HG02610 (cell line): ENCODE data around the gene MMP21.
A peak's percentile ranks its signal among the peaks of the same experiment; 100 is the strongest.

ENCODE experiments used
- ATAC-seq: cut with Tn5 transposase; IDR thresholded peaks from one replicate; pipeline ENCODE4 v1.9.1; 2021; ENCODE audit warnings: mild to moderate bottlenecking, moderate library complexity; ENCODE audit not compliant: unreplicated experiment

Gene MMP21

GRCh38 chr10:125765835-125766234 lies 9.8 kb downstream of the MMP21 start:
- no peak for ATAC-seq

- no peak for ATAC-seq
Measured at GRCh38 chr10:125762692-125763648, 12.7 kb downstream of the MMP21 start.

GRCh38 chr10:125761961-125762360 lies 13.7 kb downstream of the MMP21 start:
- ATAC-seq = no peak

GRCh38 chr10:125757742-125758141 lies 17.9 kb downstream of the MMP21 start:
- ATAC-seq = no peak

GRCh38 chr10:125756853-125757487 lies 18.7 kb downstream of the MMP21 start:
- no peak for ATAC-seq

- no peak for ATAC-seq
Measured at GRCh38 chr10:125756196-125756595, 19.4 kb downstream of the MMP21 start.

- ATAC-seq = no peak
Measured at GRCh38 chr10:125747417-125747816, 28.2 kb downstream of the MMP21 start.

- no peak for ATAC-seq
Measured at GRCh38 chr10:125744909-125745308, 30.7 kb downstream of the MMP21 start.

GRCh38 chr10:125742465-125742864 lies 33.2 kb downstream of the MMP21 start:
- no peak for ATAC-seq

- no peak for ATAC-seq
Measured at GRCh38 chr10:125739994-125740679, 35.5 kb downstream of the MMP21 start.

- ATAC-seq = no peak
Measured at GRCh38 chr10:125738206-125738605, 37.4 kb downstream of the MMP21 start.

- ATAC-seq = no peak
Measured at GRCh38 chr10:125734823-125735222, 40.8 kb downstream of the MMP21 start.

- ATAC-seq = no peak
Measured at GRCh38 chr10:125734148-125734547, 41.5 kb downstream of the MMP21 start.

GRCh38 chr10:125727436-125727835 lies 48.2 kb downstream of the MMP21 start:
- no peak for ATAC-seq

- ATAC-seq = no peak
Measured at GRCh38 chr10:125726914-125727313, 48.7 kb downstream of the MMP21 start.

GRCh38 chr10:125722811-125723210 lies 52.8 kb downstream of the MMP21 start:
- no peak for ATAC-seq

GRCh38 chr10:125721035-125721434 lies 54.6 kb downstream of the MMP21 start:
- peak; percentile 36 for ATAC-seq

- ATAC-seq = no peak
Measured at GRCh38 chr10:125720002-125720382, 55.6 kb downstream of the MMP21 start.

- ATAC-seq = peak; percentile 91
Measured at GRCh38 chr10:125719173-125720001, 56.2 kb downstream of the MMP21 start, which contains the start of gene EDRF1. Gene EDRF1, plus strand, starts transcription at chr10:125719709. Its CDS starts 99 bp downstream, at chr10:125719808.
